PFSK-1 (cell line): ENCODE data around the gene YWHAB.

Experiments used
- POLR2AphosphoS5 ChIP-seq: IDR thresholded peaks from 2 replicates; pipeline ENCODE4 v1.6.1; 2012; ENCODE audit warnings: low read depth, mild to moderate bottlenecking, control low read depth, low read length, moderate library complexity
- REST ChIP-seq, 2 experiments: IDR thresholded peaks; 2 replicates each; pipeline versions ENCODE4 v1.6.1 to v1.8.0; 2011 to 2012; ENCODE audit warnings: low read depth in 2 of 2, low read length in 2 of 2, control low read depth in 1 of 2, inconsistent platforms in 1 of 2, mild to moderate bottlenecking in 1 of 2, moderate library complexity in 1 of 2; ENCODE audit not compliant: insufficient read depth in 1 of 2

GRCh38 chr20:44910690-44911262 lies 25.3 kb downstream of the YWHAB start:
- TF ChIP-seq POLR2AphosphoS5 (no peak), REST (IDR thresholded peaks at IDR 0.05; ENCODE audit: insufficient read depth in 1 of 2, low read depth in 2 of 2, low read length in 2 of 2) (no peak)
